Immature natural killer cell (primary cell): Measurements from ENCODE around the gene MTRFR. TPM values are rescaled to one million over a fixed set of nuclear protein-coding genes. Genes with fewer than 3 reads are reported as not detected.

Source experiments
- DNase-seq, 3 donors: peaks; one replicate each; pipeline ENCODE4 v3.0.0; 2022; ENCODE audit warnings: mixed read lengths in 1 of 3
- H3K27ac Mint-ChIP-seq, 6 donors: one replicate each; pipeline ENCODE4 v1.8.0; 2020; ENCODE audit warnings: mixed read lengths in 6 of 6, mild to moderate bottlenecking in 5 of 6, inconsistent platforms in 4 of 6, moderate library complexity in 3 of 6
- H3K27me3 Mint-ChIP-seq, 3 donors: one replicate each; pipeline ENCODE4 v1.8.0; 2020 to 2021; ENCODE audit warnings: low read depth in 3 of 3, mild to moderate bottlenecking in 3 of 3, mixed read lengths in 3 of 3, moderate library complexity in 3 of 3, inconsistent platforms in 1 of 3
- H3K36me3 Mint-ChIP-seq, 3 donors: one replicate each; pipeline ENCODE4 v1.8.0; 2020; ENCODE audit warnings: mixed read lengths in 3 of 3, inconsistent platforms in 2 of 3, mild to moderate bottlenecking in 2 of 3
- H3K4me1 Mint-ChIP-seq, 2 donors: one replicate each; pipeline ENCODE4 v1.8.0; 2020; ENCODE audit warnings: inconsistent platforms in 2 of 2, mild to moderate bottlenecking in 2 of 2, mixed read lengths in 2 of 2, moderate library complexity in 1 of 2
- H3K4me3 Mint-ChIP-seq, 5 donors: one replicate each; pipeline ENCODE4 v1.8.0; 2020; ENCODE audit warnings: mild to moderate bottlenecking in 5 of 5, mixed read lengths in 5 of 5, inconsistent platforms in 3 of 5, moderate library complexity in 3 of 5
- H3K9me3 Mint-ChIP-seq, 6 donors: one replicate each; pipeline ENCODE4 v1.8.0; 2020; ENCODE audit warnings: mild to moderate bottlenecking in 6 of 6, mixed read lengths in 6 of 6, inconsistent platforms in 4 of 6, moderate library complexity in 3 of 6
- polyA plus RNA-seq, 3 donors: library from polyadenylated mRNA; unstranded; fragments of 300-500 nt; fragmentation: Illumina TruSeq; gene quantifications; one replicate each; pipeline ENCODE4 v1.2.3, GENCODE V29; 2021

Gene MTRFR
- polyA plus RNA-seq, 3 donors from 2014 or later: 10.7 to 32.9 (median 16.3) TPM

GRCh38 chr12:123269395-123269892 is 36.2 kb downstream of the MTRFR start:
- peaks cover 29 to 34% of the 10 kb centered on the region in 2 donors for H3K4me1 Mint-ChIP-seq
- peak overlapping the region; percentile 74 to 85 (median 81) for H3K4me3 Mint-ChIP-seq
- DNase-seq: peak; percentile 45 to 49 (median 45)
- H3K27ac Mint-ChIP-seq: peak overlapping the region in 3 of 6 donors; percentile 7 to 64 (median 26)
- no peaks in the 10 kb centered on the region for H3K9me3 Mint-ChIP-seq
- peaks cover 1 to 5% (median 4%) of the 10 kb centered on the region in 3 donors for H3K27me3 Mint-ChIP-seq
- H3K36me3 Mint-ChIP-seq: no peaks in the 10 kb centered on the region

DNA sequence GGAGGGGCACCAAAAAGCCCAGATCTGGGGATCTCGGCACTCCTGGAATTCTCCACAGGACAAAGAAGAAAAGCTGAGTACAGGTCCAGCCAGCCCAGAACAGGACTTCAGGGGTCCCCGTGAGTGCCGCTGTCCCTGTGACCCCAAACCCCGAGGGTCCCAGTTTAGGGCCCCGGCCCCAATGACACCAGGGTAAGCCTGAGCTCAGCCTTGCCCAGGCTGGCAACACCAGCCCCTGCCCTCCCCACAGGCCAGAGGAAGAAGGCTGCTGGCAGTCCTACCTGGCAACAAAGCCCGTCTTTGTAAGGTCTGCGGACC is 36.6 kb downstream of the MTRFR start:
- peaks cover 29 to 34% of the 10 kb centered on the region in 2 donors for H3K4me1 Mint-ChIP-seq
- DNase-seq: no peak
- peak overlapping the region in 1 of 6 donors; percentile 64 for H3K27ac Mint-ChIP-seq
- no peaks in the 10 kb centered on the region for H3K36me3 Mint-ChIP-seq
- peaks cover 1 to 5% (median 4%) of the 10 kb centered on the region in 3 donors for H3K27me3 Mint-ChIP-seq
- H3K9me3 Mint-ChIP-seq: no peaks in the 10 kb centered on the region
- H3K4me3 Mint-ChIP-seq: peak overlapping the region; percentile 74 to 85 (median 81)

GRCh38 chr12:123270214-123271000 is 37.2 kb downstream of the MTRFR start:
- Mint-ChIP-seq H3K27ac (no peak overlapping the region), H3K4me3 (peak overlapping the region; percentile 74 to 85 (median 81)), H3K9me3 (no peaks in the 10 kb centered on the region)

GRCh38 chr12:123271001-123271668 is 37.9 kb downstream of the MTRFR start:
- H3K4me3 Mint-ChIP-seq: no peak overlapping the region
- peak; percentile 58 to 68 (median 67) for DNase-seq
- no peaks in the 10 kb centered on the region for H3K36me3 Mint-ChIP-seq
- no peaks in the 10 kb centered on the region for H3K9me3 Mint-ChIP-seq
- peaks cover 29 to 34% of the 10 kb centered on the region in 2 donors for H3K4me1 Mint-ChIP-seq
- peaks cover 1 to 5% (median 4%) of the 10 kb centered on the region in 3 donors for H3K27me3 Mint-ChIP-seq
- no peak overlapping the region for H3K27ac Mint-ChIP-seq

More at GRCh38 chr12:123270214-123271000, 37.2 kb downstream of the MTRFR start:
- Mint-ChIP-seq H3K4me1 (peaks cover 29 to 34% of the 10 kb centered on the region in 2 donors), H3K27me3 (peaks cover 1 to 5% (median 4%) of the 10 kb centered on the region in 3 donors), H3K36me3 (no peaks in the 10 kb centered on the region)
- DNase-seq: no peak

DNA sequence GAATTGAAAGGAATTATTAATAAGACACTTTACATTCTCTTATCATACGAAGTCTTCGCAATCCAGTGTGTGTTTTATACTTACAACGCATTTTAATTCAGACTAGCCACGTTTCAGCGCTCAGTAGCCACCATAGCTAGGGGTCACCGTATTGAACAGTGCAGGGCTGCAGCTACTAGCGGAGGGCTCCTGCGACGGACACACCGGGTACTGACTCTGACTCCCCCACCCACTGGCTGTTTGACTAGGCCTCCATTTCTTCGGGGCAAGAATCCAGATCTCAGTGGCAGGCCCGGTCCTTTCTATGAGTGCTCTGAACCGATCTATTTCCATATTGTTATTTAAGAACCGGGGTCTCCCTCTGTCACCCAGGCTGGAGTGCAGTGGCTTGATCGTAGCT is 39.9 kb downstream of the MTRFR start:
- no peaks in the 10 kb centered on the region for H3K36me3 Mint-ChIP-seq
- H3K27ac Mint-ChIP-seq: peak overlapping the region in 1 of 6 donors; percentile 37
- H3K9me3 Mint-ChIP-seq: no peaks in the 10 kb centered on the region
- no peak for DNase-seq
- peaks cover under 1 to 4% (median 3%) of the 10 kb centered on the region in 3 donors for H3K27me3 Mint-ChIP-seq
- H3K4me1 Mint-ChIP-seq: peaks cover 22 to 29% of the 10 kb centered on the region in 2 donors
- peak overlapping the region; percentile 8 to 74 (median 61) for H3K4me3 Mint-ChIP-seq

DNA sequence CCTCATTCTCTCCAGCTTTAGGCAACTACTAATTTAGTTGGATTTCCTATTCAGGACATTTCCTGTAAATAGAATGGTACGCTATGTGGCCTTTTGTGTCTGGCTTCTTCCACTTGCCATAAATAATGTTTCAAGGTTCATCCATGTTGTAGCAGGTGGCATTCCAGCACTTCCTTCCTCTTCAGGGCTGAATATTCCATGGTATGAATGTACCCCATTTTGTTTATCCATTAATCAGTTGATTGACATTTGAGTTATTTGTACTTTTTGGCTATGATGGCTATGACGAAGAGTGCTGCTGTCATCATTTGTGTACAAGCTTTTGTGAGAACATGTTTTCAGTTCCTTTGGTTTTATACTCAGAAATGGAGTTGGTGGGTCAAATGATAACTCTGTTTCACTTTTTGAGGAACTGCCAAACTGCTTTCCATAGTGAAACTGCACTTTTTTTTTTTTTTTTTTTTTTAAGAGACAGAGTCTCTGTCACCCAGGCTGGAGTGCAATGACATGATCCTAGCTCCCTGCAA is 44.9 kb downstream of the MTRFR start:
- Mint-ChIP-seq H3K27me3 (peaks cover 0 to 3% (median 1%) of the 10 kb centered on the region in 3 donors), H3K27ac (peak overlapping the region in 1 of 6 donors; percentile 20), H3K9me3 (no peaks in the 10 kb centered on the region), H3K36me3 (no peaks in the 10 kb centered on the region), H3K4me1 (no peaks in the 10 kb centered on the region), H3K4me3 (no peak overlapping the region)
- no peak for DNase-seq

GRCh38 chr12:123280971-123281370 is 47.7 kb downstream of the MTRFR start:
- Mint-ChIP-seq H3K27me3 (no peaks in the 10 kb centered on the region), H3K27ac (no peak overlapping the region), H3K4me3 (no peak overlapping the region), H3K9me3 (no peaks in the 10 kb centered on the region), H3K4me1 (no peaks in the 10 kb centered on the region), H3K36me3 (no peaks in the 10 kb centered on the region)
- no peak for DNase-seq

GRCh38 chr12:123282111-123282510 is 48.9 kb downstream of the MTRFR start:
- Mint-ChIP-seq H3K27ac (no peak overlapping the region), H3K4me1 (no peaks in the 10 kb centered on the region), H3K4me3 (no peak overlapping the region), H3K9me3 (no peaks in the 10 kb centered on the region), H3K36me3 (no peaks in the 10 kb centered on the region), H3K27me3 (no peaks in the 10 kb centered on the region)
- DNase-seq: no peak

- no peak overlapping the region for H3K27ac Mint-ChIP-seq
- H3K36me3 Mint-ChIP-seq: no peaks in the 10 kb centered on the region
- no peaks in the 10 kb centered on the region for H3K4me1 Mint-ChIP-seq
- H3K27me3 Mint-ChIP-seq: no peaks in the 10 kb centered on the region
- no peak for DNase-seq
- H3K4me3 Mint-ChIP-seq: no peak overlapping the region
- no peaks in the 10 kb centered on the region for H3K9me3 Mint-ChIP-seq
Measured at GRCh38 chr12:123283461-123283860, 50.2 kb downstream of the MTRFR start.

DNA sequence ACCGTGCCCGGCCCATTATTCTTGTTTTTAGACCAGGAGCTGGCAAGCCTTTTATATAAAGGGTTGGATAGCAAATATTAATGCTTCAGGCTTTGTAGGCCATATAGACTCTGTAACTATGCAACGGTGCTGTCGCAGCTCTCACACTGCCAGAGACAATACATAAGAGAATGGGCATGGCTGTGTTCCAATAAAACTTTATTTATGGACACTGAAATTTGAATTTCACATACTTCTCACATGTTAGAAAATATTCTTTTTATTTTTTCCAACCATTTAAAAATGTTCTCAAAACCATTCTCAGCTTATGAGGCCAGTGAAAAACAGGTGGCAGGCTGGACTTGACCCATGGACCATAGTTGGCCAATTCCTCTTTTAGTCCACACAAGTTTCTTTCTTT is 51.4 kb downstream of the MTRFR start:
- Mint-ChIP-seq H3K9me3 (no peaks in the 10 kb centered on the region), H3K36me3 (peaks cover 0 to 6% (median 4%) of the 10 kb centered on the region in 3 donors), H3K4me1 (no peaks in the 10 kb centered on the region), H3K4me3 (no peak overlapping the region), H3K27ac (no peak overlapping the region), H3K27me3 (peaks cover 0 to 2% (median 0%) of the 10 kb centered on the region in 3 donors)
- no peak for DNase-seq

DNA sequence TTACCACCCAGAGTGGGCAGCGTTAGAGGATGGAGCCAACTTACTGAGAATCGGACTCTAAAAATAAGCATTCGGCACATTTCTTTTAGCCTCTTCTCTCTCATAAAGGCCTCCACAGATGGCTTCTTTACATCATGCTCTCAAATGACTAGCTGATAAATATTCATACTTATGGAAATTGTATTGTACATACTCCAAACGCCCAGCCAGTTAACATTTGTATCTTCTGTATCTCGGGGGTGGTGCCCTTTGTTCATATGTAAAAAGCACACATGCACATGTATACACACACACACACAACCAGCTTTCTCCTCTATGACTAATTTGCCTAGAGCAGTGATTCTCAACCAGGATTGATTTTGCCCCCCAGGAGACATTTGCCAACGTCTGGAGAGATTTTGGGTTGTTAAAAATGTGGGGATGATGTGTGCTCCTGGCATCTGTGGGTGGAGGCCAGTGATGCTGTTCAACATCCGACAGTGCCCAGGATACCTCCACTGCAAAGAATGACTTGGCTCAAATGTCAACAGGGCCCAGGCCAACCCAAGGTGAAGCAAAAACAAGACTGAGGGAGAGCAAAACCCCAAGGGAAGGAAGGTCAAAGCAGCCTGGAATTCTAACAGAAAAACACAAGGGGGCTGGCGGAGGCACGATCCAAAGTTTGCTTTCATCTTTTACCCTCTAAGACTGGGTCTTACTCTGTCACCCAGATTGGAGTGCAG is 53.6 kb downstream of the MTRFR start:
- Mint-ChIP-seq H3K27me3 (peaks cover 0 to 5% (median 0%) of the 10 kb centered on the region in 3 donors), H3K27ac (peak overlapping the region in 1 of 6 donors; percentile 57), H3K4me3 (no peak overlapping the region), H3K36me3 (peaks cover 0 to 6% (median 4%) of the 10 kb centered on the region in 3 donors), H3K9me3 (no peaks in the 10 kb centered on the region), H3K4me1 (no peaks in the 10 kb centered on the region)
- DNase-seq: no peak

GRCh38 chr12:123288751-123289346 is 55.6 kb downstream of the MTRFR start:
- H3K9me3 Mint-ChIP-seq: no peaks in the 10 kb centered on the region
- H3K36me3 Mint-ChIP-seq: peaks cover 4 to 8% (median 6%) of the 10 kb centered on the region in 3 donors
- H3K4me3 Mint-ChIP-seq: no peak overlapping the region

GRCh38 chr12:123289911-123290310 is 56.7 kb downstream of the MTRFR start:
- H3K4me3 Mint-ChIP-seq: no peak overlapping the region
- no peaks in the 10 kb centered on the region for H3K9me3 Mint-ChIP-seq
- no peak for DNase-seq
- H3K27me3 Mint-ChIP-seq: peaks cover 0 to 5% (median 0%) of the 10 kb centered on the region in 3 donors
- peaks cover 6 to 14% (median 7%) of the 10 kb centered on the region in 3 donors for H3K36me3 Mint-ChIP-seq
- H3K4me1 Mint-ChIP-seq: no peaks in the 10 kb centered on the region
- H3K27ac Mint-ChIP-seq: no peak overlapping the region

More at GRCh38 chr12:123288751-123289346, 55.6 kb downstream of the MTRFR start:
- H3K27me3 Mint-ChIP-seq: peaks cover 0 to 5% (median 0%) of the 10 kb centered on the region in 3 donors
- no peak overlapping the region for H3K27ac Mint-ChIP-seq
- DNase-seq: no peak
- H3K4me1 Mint-ChIP-seq: no peaks in the 10 kb centered on the region
